GM11168 (cell line): ENCODE measurements around the gene JSRP1.

ENCODE experiments used
- in situ Hi-C: fragments of 300-500 bp; cut with MboI; formaldehyde crosslinking; loops from one replicate; pipeline ENCODE4 v1.12.0; 2022; ENCODE audit warnings: low sequenced_read_pairs; ENCODE audit not compliant: unreplicated experiment

JSRP1 gene

GRCh38 chr19:2269244-2270156 is 13.3 kb upstream of the JSRP1 start:
- in situ Hi-C loops, result loop anchor here (10.0 kb wide), 1 partner anchor 115 kb away; the partner anchor contains the start of gene AP3D1

GRCh38 chr19:2268861-2269243 is 12.6 kb upstream of the JSRP1 start:
- in situ Hi-C loops, result loop anchor here (10.0 kb wide), 1 partner anchor 114 kb away; the partner anchor contains the start of gene AP3D1

- in situ Hi-C loops, result loop anchor here (10.0 kb wide), 1 partner anchor 114 kb away; the partner anchor contains the start of gene AP3D1
Observed at GRCh38 chr19:2268480-2268830, 12.2 kb upstream of the JSRP1 start.

GRCh38 chr19:2266183-2266993 is 10.2 kb upstream of the JSRP1 start:
- in situ Hi-C loops, result loop anchor here (10.0 kb wide), 1 partner anchor 112 kb away; the partner anchor contains the start of gene AP3D1

GRCh38 chr19:2261438-2262172 is 5.4 kb upstream of the JSRP1 start:
- in situ Hi-C loops, result loop anchor here (10.0 kb wide), 1 partner anchor 107 kb away; the partner anchor contains the start of gene AP3D1

GRCh38 chr19:2260341-2260805 is 4.2 kb upstream of the JSRP1 start:
- in situ Hi-C loops, result loop anchor here (10.0 kb wide), 1 partner anchor 106 kb away; the partner anchor contains the start of gene AP3D1

- in situ Hi-C loops, result no loop called here
Observed at GRCh38 chr19:2259336-2259735, 3.1 kb upstream of the JSRP1 start.

- in situ Hi-C loops, result no loop called here
Observed at GRCh38 chr19:2255112-2255845, 938 bp downstream of the JSRP1 start.

GRCh38 chr19:2254064-2254872 is 1.9 kb downstream of the JSRP1 start:
- in situ Hi-C loops, result no loop called here

- in situ Hi-C loops, result no loop called here
Observed at GRCh38 chr19:2253106-2254063, 2.8 kb downstream of the JSRP1 start.

- in situ Hi-C loops, result no loop called here
Observed at GRCh38 chr19:2252797-2253105, 3.5 kb downstream of the JSRP1 start.

GRCh38 chr19:2252055-2252796 is 4.0 kb downstream of the JSRP1 start:
- in situ Hi-C loops, result no loop called here

- in situ Hi-C loops, result no loop called here
Observed at GRCh38 chr19:2251106-2252054, 4.8 kb downstream of the JSRP1 start.

- in situ Hi-C loops, result no loop called here
Observed at GRCh38 chr19:2250766-2251105, 5.5 kb downstream of the JSRP1 start.

- in situ Hi-C loops, result no loop called here
Observed at GRCh38 chr19:2249880-2250765, 6.1 kb downstream of the JSRP1 start.
